H1 (cell line): ENCODE data around the gene C1orf21. TPM values are rescaled to one million over a fixed set of nuclear protein-coding genes. Genes with fewer than 3 reads are reported as not detected.

Experiments
- BCL11A ChIP-seq, 2 experiments: IDR thresholded peaks; one replicate each; pipeline ENCODE4 v1.6.1; 2011; ENCODE audit warnings: low read depth in 2 of 2, low read length in 2 of 2, mild to moderate bottlenecking in 2 of 2
- CBX8 ChIP-seq: fragments of 300-800, 300-1000 bp; sonication (generic); IDR thresholded peaks from 2 replicates; pipeline ENCODE4 v1.7.1; 2016; ENCODE audit warnings: low read depth, low read length, borderline replicate concordance
- CHD2 ChIP-seq: IDR thresholded peaks from 2 replicates; pipeline ENCODE4 v1.6.1; 2012; ENCODE audit warnings: low read length, improper control_type of control experiment
- CTBP2 ChIP-seq: IDR thresholded peaks from 2 replicates; pipeline ENCODE4 v1.7.0; 2011; ENCODE audit warnings: borderline replicate concordance, mild to moderate bottlenecking, moderate library complexity, mixed read lengths, low read length; ENCODE audit not compliant: insufficient read depth, insufficient read length
- EGR1 ChIP-seq: IDR thresholded peaks from 2 replicates; pipeline ENCODE4 v1.6.1; 2011; ENCODE audit warnings: low read depth, low read length, borderline replicate concordance
- EZH2 ChIP-seq: fragments of 200-600 bp; sonication (generic); IDR thresholded peaks from 2 replicates; pipeline ENCODE4 v1.7.1; 2012; ENCODE audit warnings: low read depth, mild to moderate bottlenecking, moderate library complexity, low read length, inconsistent platforms; ENCODE audit not compliant: severe bottlenecking
- GTF2F1 ChIP-seq: IDR thresholded peaks from 2 replicates; pipeline ENCODE4 v1.6.1; 2012; ENCODE audit warnings: low read depth, low read length, improper control_type of control experiment, borderline replicate concordance
- KDM1A ChIP-seq: fragments of 200-600, 300-600 bp; sonication (generic); IDR thresholded peaks from 2 replicates; pipeline ENCODE4 v1.7.1; 2016; ENCODE audit warnings: mild to moderate bottlenecking, low read length, borderline replicate concordance
- KDM4A ChIP-seq: IDR thresholded peaks from one replicate; pipeline ENCODE4 v1.7.1; 2012; ENCODE audit warnings: low read depth, mild to moderate bottlenecking, moderate library complexity, low read length, inconsistent platforms; ENCODE audit not compliant: severe bottlenecking
- MAFK ChIP-seq: IDR thresholded peaks from 2 replicates; pipeline ENCODE4 v1.6.1; 2012; ENCODE audit warnings: low read depth, mild to moderate bottlenecking, improper control_type of control experiment, low read length
- NANOG ChIP-seq: IDR thresholded peaks from 2 replicates; pipeline ENCODE4 v1.6.1; 2011; ENCODE audit warnings: low read length, low read depth, mild to moderate bottlenecking, inconsistent platforms; ENCODE audit not compliant: insufficient read depth, poor library complexity, severe bottlenecking
- POU5F1 ChIP-seq: IDR thresholded peaks from 2 replicates; pipeline ENCODE4 v1.6.1; 2011; ENCODE audit warnings: low read depth, mild to moderate bottlenecking, low read length, moderate library complexity
- RAD21 ChIP-seq, 2 experiments: IDR thresholded peaks in 1 of 2; conservative IDR thresholded peaks in 1 of 2; 2 replicates each; pipeline ENCODE4 v1.6.1; 2011; ENCODE audit warnings: low read depth in 2 of 2, low read length in 2 of 2, improper control_type of control experiment in 1 of 2, inconsistent platforms in 1 of 2, mild to moderate bottlenecking in 1 of 2, moderate library complexity in 1 of 2
- SAP30 ChIP-seq: fragments of 300-600 bp; sonication (generic); IDR thresholded peaks from 2 replicates; pipeline ENCODE4 v1.7.1; 2012; ENCODE audit warnings: low read length, moderate library complexity, mild to moderate bottlenecking, inconsistent platforms; ENCODE audit not compliant: insufficient read depth, insufficient replicate concordance
- SIX5 ChIP-seq: IDR thresholded peaks from 2 replicates; pipeline ENCODE4 v1.6.1; 2011; ENCODE audit warnings: mild to moderate bottlenecking, low read depth, low read length
- SP1 ChIP-seq: IDR thresholded peaks from 2 replicates; pipeline ENCODE4 v1.6.1; 2011; ENCODE audit warnings: low read depth, low read length
- SRF ChIP-seq: IDR thresholded peaks from 2 replicates; pipeline ENCODE4 v1.6.1; 2011; ENCODE audit warnings: mild to moderate bottlenecking, low read depth, low read length, moderate library complexity
- TBP ChIP-seq: IDR thresholded peaks from 2 replicates; pipeline ENCODE4 v1.6.1; 2011; ENCODE audit warnings: low read depth, low read length, improper control_type of control experiment
- ZNF274 ChIP-seq: IDR thresholded peaks from 2 replicates; pipeline ENCODE4 v1.7.0; 2012; ENCODE audit warnings: low read length, borderline replicate concordance; ENCODE audit errors: extremely low read depth
- polyA plus RNA-seq, 7 experiments: library from polyadenylated mRNA; depleted of rRNA in 3 of 7; stranded (reverse) in 5 of 7; unstranded in 2 of 7; fragments of >200 nt in 5 of 7; fragments of 200-250 nt in 2 of 7; gene quantifications; 1 replicate in 5 of 7; 2 replicates in 1 of 7; 4 replicates in 1 of 7; pipeline versions ENCODE4 v1.2.1 to v1.2.3, GENCODE V29; 2011 to 2013; ENCODE audit warnings: missing spikeins in 2 of 7, mixed read lengths in 2 of 7
- total RNA-seq: library from RNA; stranded (reverse); fragmentation: NEBNext Ultra II Directional; extraction: Animal tissue kit (Norgen Biotek cat#: 25700); gene quantifications from 2 replicates; pipeline ENCODE4 v1.2.1, GENCODE V29; 2021
- TF ChIP-seq, protein P1 (sequence below), 3 experiments: IDR thresholded peaks; 1 replicate in 2 of 3; 2 replicates in 1 of 3; pipeline versions ENCODE4 v1.5.1 to v1.6.1; 2011; ENCODE audit warnings: low read length in 3 of 3, mild to moderate bottlenecking in 3 of 3, inconsistent platforms in 2 of 3, low read depth in 1 of 3, moderate library complexity in 1 of 3; ENCODE audit not compliant: insufficient read depth in 1 of 3; ENCODE audit errors: control extremely low read depth in 1 of 3

C1orf21 gene
- total and polyA plus RNA-seq, 2 of the 8 experiments (the other 6 are each of a cell fraction or from before 2014, with no cell fraction given), result 16.6 to 51.0 TPM

GRCh38 chr1:184664042-184664660, 277.3 kb downstream of the C1orf21 start (continued):
- peak; percentile 43; the same call in 1 of the 2 replicates for TF ChIP-seq TBP
- TF ChIP-seq RAD21 (IDR thresholded peaks at IDR 0.05 in 1 of 2, conservative IDR thresholded peaks at IDR 0.05 in 1 of 2; ENCODE audit: low read depth in 2 of 2, low read length in 2 of 2), result peak; percentile 97
- TF ChIP-seq MAFK, result no peak
- no peak for TF ChIP-seq KDM1A
- TF ChIP-seq EGR1, result no peak
- no peak for TF ChIP-seq BCL11A (IDR thresholded peaks at IDR 0.05; ENCODE audit: low read depth in 2 of 2, low read length in 2 of 2)
- TF ChIP-seq SRF, result no peak
- no peak for TF ChIP-seq SAP30
- TF ChIP-seq KDM4A, result no peak
- TF ChIP-seq CBX8, result no peak
- no peak for TF ChIP-seq SP1
- TF ChIP-seq SIX5, result no peak
- TF ChIP-seq ZNF274, result no peak
- no peak for TF ChIP-seq POU5F1
- no peak for TF ChIP-seq GTF2F1
- TF ChIP-seq, protein P1, sequence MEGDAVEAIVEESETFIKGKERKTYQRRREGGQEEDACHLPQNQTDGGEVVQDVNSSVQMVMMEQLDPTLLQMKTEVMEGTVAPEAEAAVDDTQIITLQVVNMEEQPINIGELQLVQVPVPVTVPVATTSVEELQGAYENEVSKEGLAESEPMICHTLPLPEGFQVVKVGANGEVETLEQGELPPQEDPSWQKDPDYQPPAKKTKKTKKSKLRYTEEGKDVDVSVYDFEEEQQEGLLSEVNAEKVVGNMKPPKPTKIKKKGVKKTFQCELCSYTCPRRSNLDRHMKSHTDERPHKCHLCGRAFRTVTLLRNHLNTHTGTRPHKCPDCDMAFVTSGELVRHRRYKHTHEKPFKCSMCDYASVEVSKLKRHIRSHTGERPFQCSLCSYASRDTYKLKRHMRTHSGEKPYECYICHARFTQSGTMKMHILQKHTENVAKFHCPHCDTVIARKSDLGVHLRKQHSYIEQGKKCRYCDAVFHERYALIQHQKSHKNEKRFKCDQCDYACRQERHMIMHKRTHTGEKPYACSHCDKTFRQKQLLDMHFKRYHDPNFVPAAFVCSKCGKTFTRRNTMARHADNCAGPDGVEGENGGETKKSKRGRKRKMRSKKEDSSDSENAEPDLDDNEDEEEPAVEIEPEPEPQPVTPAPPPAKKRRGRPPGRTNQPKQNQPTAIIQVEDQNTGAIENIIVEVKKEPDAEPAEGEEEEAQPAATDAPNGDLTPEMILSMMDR (IDR thresholded peaks at IDR 0.05; ENCODE audit: control extremely low read depth in 1 of 3, insufficient read depth in 1 of 3, low read depth in 1 of 3, low read length in 3 of 3), result peak; percentile 87 to 94 (median 88)
- no peak for TF ChIP-seq CHD2
- TF ChIP-seq CTBP2, result no peak
- TF ChIP-seq EZH2, result no peak
- TF ChIP-seq NANOG, result no peak
